Heart left ventricle (tissue), 16 donors: ENCODE measurements around the gene ADAMTSL5. TPM values are rescaled to one million over a fixed set of nuclear protein-coding genes. Genes with fewer than 3 reads are reported as not detected.

Experiments
- ATAC-seq, 4 donors: fragments of 200-7000 bp; cut with Tn5 transposase; one replicate each; pipeline ENCODE4 v1.9.1; 2020 to 2022; ENCODE audit warnings: moderate library complexity in 4 of 4, mild to moderate bottlenecking in 3 of 4, moderate number of reproducible peaks in 1 of 4
- DNase-seq, 5 donors: peaks; one replicate each; pipeline ENCODE4 v3.0.0-alpha.2; 2020
- H3K27ac ChIP-seq, 12 donors: fragments of 200-600 bp; sonication (generic) in 4 of 12; one replicate each; pipeline versions ENCODE4 v1.5.0 to v1.8.0; 2016 to 2022; ENCODE audit warnings: mild to moderate bottlenecking in 2 of 12
- H3K27me3 ChIP-seq, 9 donors: fragments of 200-600 bp; sonication (generic) in 2 of 9; one replicate each; pipeline versions ENCODE4 v1.5.1 to v1.8.0; 2016 to 2022; ENCODE audit warnings: mild to moderate bottlenecking in 3 of 9
- H3K36me3 ChIP-seq, 9 donors: fragments of 200-600 bp; sonication (generic) in 2 of 9; one replicate each; pipeline versions ENCODE4 v1.5.0 to v1.8.0; 2018 to 2022; ENCODE audit warnings: mild to moderate bottlenecking in 2 of 9
- H3K4me1 ChIP-seq, 12 donors: fragments of 200-600 bp; sonication (generic) in 4 of 12; one replicate each; pipeline versions ENCODE4 v1.5.0 to v1.8.0; 2016 to 2022; ENCODE audit warnings: mild to moderate bottlenecking in 3 of 12
- H3K4me3 ChIP-seq, 12 donors: fragments of 200-600 bp; sonication (generic) in 4 of 12; one replicate each; pipeline versions ENCODE4 v1.5.0 to v1.8.0; 2017 to 2022; ENCODE audit warnings: mild to moderate bottlenecking in 9 of 12, moderate library complexity in 4 of 12
- H3K9me3 ChIP-seq, 12 donors: fragments of 200-600 bp; sonication (generic) in 4 of 12; one replicate each; pipeline versions ENCODE4 v1.5.0 to v1.8.0; 2016 to 2022; ENCODE audit warnings: mild to moderate bottlenecking in 1 of 12
- CTCF ChIP-seq, 12 donors: fragments of 200-600 bp; sonication (generic) in 4 of 12; IDR thresholded peaks; one replicate each; pipeline versions ENCODE4 v1.5.0 to v1.8.0; 2018 to 2022; ENCODE audit warnings: antibody characterized with exemption in 12 of 12, mild to moderate bottlenecking in 5 of 12
- POLR2A ChIP-seq, 2 donors: fragments of 450-650 bp; IDR thresholded peaks; one replicate each; pipeline ENCODE4 v1.6.1; 2017; ENCODE audit warnings: antibody characterized with exemption in 2 of 2, mild to moderate bottlenecking in 2 of 2, moderate library complexity in 2 of 2
- WGBS, 4 donors: extraction: QIAGEN DNeasy Blood & Tissue Kit in 2 of 4; methylation state at CpG; one replicate each; pipeline versions ENCODE4 v1.1.5 to v1.1.7; 2013 to 2018; 5-methylcytosine and 5-hydroxymethylcytosine counted together
- intact Hi-C, 10 donors: fragments of 100-400 bp; cut with DNase I; formaldehyde crosslinking; loops; one replicate each; pipeline versions ENCODE4 v1.11.1 to v1.14.2; 2022
- polyA plus RNA-seq, 2 donors: library from polyadenylated mRNA; stranded (reverse); fragments of 200-250 nt; gene quantifications; one replicate each; pipeline ENCODE4 v1.2.3, GENCODE V29; 2013
- total RNA-seq, 9 donors: library from RNA; depleted of rRNA in 2 of 9; stranded (reverse); fragments of >200 nt in 2 of 9; fragmentation: NEBNext Ultra II Directional in 3 of 9; extraction: Animal tissue kit (Norgen Biotek cat#: 25700) in 3 of 9; gene quantifications; one replicate each; pipeline versions ENCODE4 v1.1.0 to v1.2.4, GENCODE V29; 2016 to 2023
- donor health status: ischemic (EF 13 %, LVEDD 7.1; RV severe dilation, severe dysfunction).
- donor health status: healthy with polysubstance abuse.
- donor health status: DM: no; HTN: yes; CAD: no.
- donor health status: DM: no; HTN: no; CAD: no.
- donor health status: ischemic (EF 25% LVEDD 6.9; RV normal size, moderate dysfunction).
- donor health status: ischemic (EF 25% LVEDD 5.7; RV mildly dilated, moderate dysfunction).
- donor health status: healthy.
- donor health status: DM: yes; HTN: yes; CAD: no.
- donor health status: ischemic (EF 35%, LVEDD 5.7; RV mildly dilated, moderate dysfunction).
- donor health status: nonischemic (EF 11% LVEDD 7.7; RV severe dilation, severe dysfunction).
- donor health status: DM: yes; HTN: yes; CAD: no.
- donor health status: PGD.
- donor health status: ischemic (EF 29% LVEDD 5.4; RV normal size, mild dysfunction).
- donor health status: nonischemic (EF 23%, LVEDD 6.1; RV moderate dilation, normal function).

Gene ADAMTSL5
- total and polyA plus RNA-seq, 11 donors, result 20.8 to 53.6 (median 30.2) TPM

DNA sequence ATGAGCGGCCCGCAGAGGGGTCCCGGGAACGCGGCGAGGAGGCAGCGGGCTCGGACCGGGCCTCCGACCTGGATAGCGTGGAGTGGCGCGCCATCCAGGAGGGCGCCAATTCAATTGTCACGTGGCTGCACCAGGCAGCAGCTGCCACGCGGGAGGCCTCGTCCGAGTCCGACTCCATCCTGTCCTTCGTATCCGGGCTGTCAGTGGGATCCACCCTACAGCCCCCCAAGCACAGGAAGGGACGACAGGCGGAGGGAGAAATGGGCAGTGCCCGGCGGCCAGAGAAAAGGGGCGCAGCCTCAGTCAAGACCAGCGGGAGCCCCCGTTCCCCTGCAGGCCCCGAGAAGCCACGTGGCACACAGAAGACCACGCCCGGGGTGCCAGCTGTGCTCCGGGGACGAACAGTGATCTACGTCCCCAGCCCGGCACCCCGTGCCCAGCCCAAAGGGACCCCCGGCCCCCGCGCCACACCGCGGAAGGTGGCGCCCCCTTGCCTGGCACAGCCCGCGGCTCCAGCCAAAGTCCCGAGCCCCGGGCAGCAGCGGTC lies 44.5 kb downstream of the ADAMTSL5 start:
- intact Hi-C loops, result no loop called here
- DNase-seq (peak in 1 of 5 donors; percentile 19), ATAC-seq (no peak)
- Histone ChIP-seq H3K36me3 (no peaks in the 10 kb centered on the region), H3K27me3 (peaks cover 31 to 90% (median 61%) of the 10 kb centered on the region in 9 donors), H3K4me1 (peaks cover 20 to 80% (median 54%) of the 10 kb centered on the region in 12 donors), H3K27ac (no peak overlapping the region), H3K4me3 (peak overlapping the region in 10 of 12 donors; percentile 18 to 66 (median 40)), H3K9me3 (no peaks in the 10 kb centered on the region)
- WGBS, 4 donors, result 1 to 6% (median 5%) methylated on average over 14 to 49 of the region's 49 CpGs
- TF ChIP-seq POLR2A (IDR thresholded peaks at IDR 0.05), result no peak
- TF ChIP-seq CTCF (IDR thresholded peaks at IDR 0.05), result no peak

- 2 to 13% (median 3%) methylated on average over 35 to 92 of the region's 92 CpGs for WGBS, 4 donors
- ATAC-seq (no peak), DNase-seq (peak in 3 of 5 donors; percentile 8 to 66 (median 19))
- intact Hi-C loops, result no loop called here
- no peak overlapping the region for H3K27ac ChIP-seq
- H3K4me1 ChIP-seq, result peaks cover 20 to 77% (median 54%) of the 10 kb centered on the region in 12 donors
- no peaks in the 10 kb centered on the region for H3K9me3 ChIP-seq
- peak overlapping the region in 9 of 12 donors; percentile 10 to 66 (median 31) for H3K4me3 ChIP-seq
- peaks cover 31 to 83% (median 59%) of the 10 kb centered on the region in 9 donors for H3K27me3 ChIP-seq
- TF ChIP-seq CTCF (IDR thresholded peaks at IDR 0.05), result no peak
- TF ChIP-seq POLR2A (IDR thresholded peaks at IDR 0.05), result no peak
- H3K36me3 ChIP-seq, result no peaks in the 10 kb centered on the region
Observed at GRCh38 chr19:1467490-1468273, 45.1 kb downstream of the ADAMTSL5 start.

- H3K27me3 ChIP-seq, result peaks cover 31 to 78% (median 54%) of the 10 kb centered on the region in 9 donors
- H3K27ac ChIP-seq, result no peak overlapping the region
- 3 to 7% (median 4%) methylated on average over 16 to 36 of the region's 36 CpGs; no CpG with 5 or more reads in 1 of the 4 donors for WGBS, 4 donors
- H3K9me3 ChIP-seq, result no peaks in the 10 kb centered on the region
- ATAC-seq (no peak), DNase-seq (no peak)
- intact Hi-C loops, result no loop called here
- H3K4me1 ChIP-seq, result peaks cover 20 to 71% (median 54%) of the 10 kb centered on the region in 12 donors
- TF ChIP-seq CTCF (IDR thresholded peaks at IDR 0.05), result no peak
- TF ChIP-seq POLR2A (IDR thresholded peaks at IDR 0.05), result no peak
- H3K4me3 ChIP-seq, result peak overlapping the region in 9 of 12 donors; percentile 10 to 66 (median 31)
- no peaks in the 10 kb centered on the region for H3K36me3 ChIP-seq
Observed at GRCh38 chr19:1467215-1467489, 45.7 kb downstream of the ADAMTSL5 start.

- peak overlapping the region in 2 of 12 donors; percentile 63 to 64 for H3K4me3 ChIP-seq
- peaks cover 31 to 72% (median 49%) of the 10 kb centered on the region in 9 donors for H3K27me3 ChIP-seq
- TF ChIP-seq CTCF (IDR thresholded peaks at IDR 0.05), result no peak
- TF ChIP-seq POLR2A (IDR thresholded peaks at IDR 0.05), result no peak
- no peaks in the 10 kb centered on the region for H3K36me3 ChIP-seq
- H3K4me1 ChIP-seq, result peaks cover 20 to 67% (median 54%) of the 10 kb centered on the region in 12 donors
- DNase-seq, result peak in 2 of 5 donors; percentile 7 to 19
- no peak for ATAC-seq
- no peak overlapping the region for H3K27ac ChIP-seq
- no peaks in the 10 kb centered on the region for H3K9me3 ChIP-seq
- WGBS, 4 donors, result 26 to 48% (median 40%) methylated on average over 13 to 70 of the region's 70 CpGs
- intact Hi-C loops, result no loop called here
Observed at GRCh38 chr19:1466461-1467214, 46.2 kb downstream of the ADAMTSL5 start.
